Chondrocyte (in vitro differentiated cells): Measurements from ENCODE around the gene SLC7A1. TPM values are rescaled to one million over a fixed set of nuclear protein-coding genes. Genes with fewer than 3 reads are reported as not detected.
"Not testable (repeated sequence)": the region's sequence is repeated elsewhere in the genome, so short reads cannot be mapped to it uniquely, and the experiment has no call there.

Source experiments
- DNase-seq: peaks from one replicate; pipeline ENCODE4 v3.0.0; 2021; ENCODE audit warnings: mixed read lengths, low spot score
- H3K27ac Mint-ChIP-seq: one replicate; pipeline ENCODE4 v1.8.0; 2021; ENCODE audit warnings: mild to moderate bottlenecking, moderate library complexity, mixed read lengths; ENCODE audit not compliant: unreplicated experiment
- H3K27me3 Mint-ChIP-seq: 2 replicates; pipeline ENCODE4 v1.8.0; 2021; ENCODE audit warnings: low read depth, mixed read lengths
- H3K36me3 Mint-ChIP-seq: 2 replicates; pipeline ENCODE4 v1.8.0; 2021; ENCODE audit warnings: low read depth, mixed read lengths
- H3K4me1 Mint-ChIP-seq: 2 replicates; pipeline ENCODE4 v1.8.0; 2021; ENCODE audit warnings: low read depth, mild to moderate bottlenecking, mixed read lengths
- H3K4me3 Mint-ChIP-seq: one replicate; pipeline ENCODE4 v1.8.0; 2021; ENCODE audit warnings: mild to moderate bottlenecking, moderate library complexity, mixed read lengths; ENCODE audit not compliant: unreplicated experiment
- H3K9me3 Mint-ChIP-seq: 2 replicates; pipeline ENCODE4 v1.8.0; 2021; ENCODE audit warnings: low read depth, mixed read lengths
- long read RNA-seq: library from polyadenylated mRNA; stranded (forward); transcript quantifications from one replicate; pipeline ENCODE4 v2.0.0, GENCODE V29; 2021
- total RNA-seq: library from RNA; stranded (reverse); gene quantifications from 3 replicates; pipeline ENCODE4 v1.2.1, GENCODE V29; 2021
- TF ChIP-seq, protein P1 (sequence below): fragments of 200-600 bp; sonication (generic); IDR thresholded peaks from 2 replicates; pipeline ENCODE4 v1.5.0; 2021; ENCODE audit warnings: antibody characterized with exemption, mild to moderate bottlenecking, moderate library complexity

The SLC7A1 gene
- 75.8 to 111 TPM (median 108 TPM) in 3 replicates for total RNA-seq
- long read RNA-seq, full-length matches to known transcripts = 12 of 62 reads
- long read RNA-seq, partial matches to known transcripts = 7 of 62 reads
- long read RNA-seq, other reads (novel, unspliced or antisense) = 43 of 62 reads

- Mint-ChIP-seq H3K4me1 (peaks cover 42% of the 10 kb centered on the region), H3K27me3 (no peaks in the 10 kb centered on the region), H3K9me3 (no peaks in the 10 kb centered on the region), H3K36me3 (no peaks in the 10 kb centered on the region), H3K4me3 (peak within 1 kb of the TSS; percentile 89), H3K27ac (peak within 1 kb of the TSS; percentile 98)
- no peak for DNase-seq
- TF ChIP-seq, protein P1, sequence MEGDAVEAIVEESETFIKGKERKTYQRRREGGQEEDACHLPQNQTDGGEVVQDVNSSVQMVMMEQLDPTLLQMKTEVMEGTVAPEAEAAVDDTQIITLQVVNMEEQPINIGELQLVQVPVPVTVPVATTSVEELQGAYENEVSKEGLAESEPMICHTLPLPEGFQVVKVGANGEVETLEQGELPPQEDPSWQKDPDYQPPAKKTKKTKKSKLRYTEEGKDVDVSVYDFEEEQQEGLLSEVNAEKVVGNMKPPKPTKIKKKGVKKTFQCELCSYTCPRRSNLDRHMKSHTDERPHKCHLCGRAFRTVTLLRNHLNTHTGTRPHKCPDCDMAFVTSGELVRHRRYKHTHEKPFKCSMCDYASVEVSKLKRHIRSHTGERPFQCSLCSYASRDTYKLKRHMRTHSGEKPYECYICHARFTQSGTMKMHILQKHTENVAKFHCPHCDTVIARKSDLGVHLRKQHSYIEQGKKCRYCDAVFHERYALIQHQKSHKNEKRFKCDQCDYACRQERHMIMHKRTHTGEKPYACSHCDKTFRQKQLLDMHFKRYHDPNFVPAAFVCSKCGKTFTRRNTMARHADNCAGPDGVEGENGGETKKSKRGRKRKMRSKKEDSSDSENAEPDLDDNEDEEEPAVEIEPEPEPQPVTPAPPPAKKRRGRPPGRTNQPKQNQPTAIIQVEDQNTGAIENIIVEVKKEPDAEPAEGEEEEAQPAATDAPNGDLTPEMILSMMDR = peak; percentile 35
These were observed at the start of gene SLC7A1 for GRCh38 chr13:29595380-29596063. TSS of gene SLC7A1 (minus strand) at chr13:29595688. CDS start at chr13:29536188, 59,500 bp downstream.

GRCh38 chr13:29640665-29641064, 45.2 kb upstream of the SLC7A1 start:
- Mint-ChIP-seq H3K27me3 (no peaks in the 10 kb centered on the region), H3K9me3 (no peaks in the 10 kb centered on the region), H3K27ac (no peak overlapping the region), H3K36me3 (peaks cover 1% of the 10 kb centered on the region), H3K4me3 (no peak overlapping the region), H3K4me1 (no peaks in the 10 kb centered on the region)
- TF ChIP-seq, protein P1 = no peak
- DNase-seq = no peak

DNA sequence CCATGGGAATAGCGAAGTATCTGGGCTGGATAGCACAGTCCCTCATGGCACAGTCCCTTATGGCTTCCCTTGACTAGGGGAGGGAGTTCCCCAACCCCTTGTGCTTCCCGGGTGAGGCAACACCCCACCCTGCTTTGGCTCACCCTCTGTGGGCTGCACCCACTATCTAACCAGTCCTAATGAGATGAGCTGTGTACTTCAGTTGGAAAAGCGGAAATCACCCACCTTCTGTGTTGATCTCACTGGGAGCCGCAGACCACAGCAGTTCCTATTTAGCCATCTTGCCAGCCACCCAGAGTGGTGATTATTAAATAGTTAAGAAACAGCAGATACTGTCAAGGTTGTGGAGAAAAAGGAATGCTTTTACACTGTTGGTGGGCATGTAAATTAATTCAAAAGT, 41.3 kb upstream of the SLC7A1 start:
- not testable (repeated sequence) for H3K27ac Mint-ChIP-seq, H3K27me3 Mint-ChIP-seq, H3K4me3 Mint-ChIP-seq, H3K4me1 Mint-ChIP-seq, DNase-seq
- Mint-ChIP-seq H3K9me3 (peaks cover 15% of the 10 kb centered on the region), H3K36me3 (peaks cover 12% of the 10 kb centered on the region)

DNA sequence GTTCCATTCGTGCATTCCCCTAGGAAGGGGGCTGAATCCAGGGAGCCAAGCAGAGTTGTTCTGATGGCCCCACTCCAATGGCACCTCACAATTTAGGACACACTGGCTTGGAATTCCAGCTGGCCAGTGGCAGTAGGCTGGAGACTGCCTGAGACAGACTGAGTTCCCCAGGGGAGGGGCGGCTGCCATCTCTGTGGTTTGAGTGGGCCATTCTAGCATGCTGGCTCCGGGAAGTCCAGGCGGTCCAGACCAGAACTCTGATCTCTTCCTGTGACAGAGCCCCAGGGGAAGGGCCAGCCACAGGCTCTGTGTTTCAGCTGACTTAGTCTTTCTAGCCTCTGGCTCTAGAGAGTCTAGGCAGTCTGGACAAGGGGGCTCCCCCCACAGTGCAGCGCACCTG, 29.5 kb upstream of the SLC7A1 start:
- no peaks in the 10 kb centered on the region for H3K36me3 Mint-ChIP-seq
- H3K4me3 Mint-ChIP-seq = no peak overlapping the region
- H3K27ac Mint-ChIP-seq = no peak overlapping the region
- H3K9me3 Mint-ChIP-seq = peaks cover 22% of the 10 kb centered on the region
- H3K27me3 Mint-ChIP-seq = no peaks in the 10 kb centered on the region
- DNase-seq = peak; percentile 59
- TF ChIP-seq, protein P1 = no peak
- H3K4me1 Mint-ChIP-seq = peaks cover 22% of the 10 kb centered on the region

- no peak for DNase-seq
- Mint-ChIP-seq H3K27me3 (no peaks in the 10 kb centered on the region), H3K36me3 (peaks cover 4% of the 10 kb centered on the region), H3K4me3 (no peak overlapping the region), H3K4me1 (peaks cover 26% of the 10 kb centered on the region), H3K27ac (peak overlapping the region; percentile 86), H3K9me3 (peaks cover 29% of the 10 kb centered on the region)
- TF ChIP-seq, protein P1 = no peak
These were observed 26.4 kb upstream of the SLC7A1 start for GRCh38 chr13:29621841-29622240.
